GM10266 (cell line): ENCODE measurements around the gene NXPH4.
A peak's percentile ranks its signal among the peaks of the same experiment; 100 is the strongest.

Experiments used
- DNase-seq: peaks from one replicate; pipeline ENCODE4 v3.0.0; 2012; ENCODE audit errors: extremely low spot score
- TF ChIP-seq, protein P1 (sequence below): IDR thresholded peaks from 2 replicates; pipeline ENCODE4 v1.5.1; 2012; ENCODE audit warnings: mild to moderate bottlenecking, low read depth; ENCODE audit not compliant: control insufficient read depth, insufficient read depth; ENCODE audit errors: missing control alignments

Gene NXPH4

DNA sequence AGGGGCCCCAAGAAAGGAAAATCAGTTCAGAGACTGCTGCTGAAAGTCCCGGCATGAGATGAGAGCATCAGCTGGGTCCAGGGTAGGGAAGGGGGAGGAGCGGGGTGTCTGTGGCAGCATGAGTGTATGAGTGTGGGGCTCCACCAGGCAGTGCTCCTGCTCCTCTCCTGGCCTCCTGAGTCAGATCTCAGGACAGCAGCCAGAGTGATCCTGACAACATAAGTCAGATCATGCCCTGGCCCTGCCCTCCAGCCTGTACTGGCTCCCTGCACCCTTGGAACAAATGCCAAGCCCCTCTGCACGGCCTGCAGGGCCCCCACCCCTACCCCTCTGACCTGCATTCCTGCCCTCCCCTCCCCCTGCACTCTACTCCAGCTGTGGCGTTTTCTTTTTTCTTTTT lies 44.9 kb upstream of the NXPH4 start:
- TF ChIP-seq, protein P1, sequence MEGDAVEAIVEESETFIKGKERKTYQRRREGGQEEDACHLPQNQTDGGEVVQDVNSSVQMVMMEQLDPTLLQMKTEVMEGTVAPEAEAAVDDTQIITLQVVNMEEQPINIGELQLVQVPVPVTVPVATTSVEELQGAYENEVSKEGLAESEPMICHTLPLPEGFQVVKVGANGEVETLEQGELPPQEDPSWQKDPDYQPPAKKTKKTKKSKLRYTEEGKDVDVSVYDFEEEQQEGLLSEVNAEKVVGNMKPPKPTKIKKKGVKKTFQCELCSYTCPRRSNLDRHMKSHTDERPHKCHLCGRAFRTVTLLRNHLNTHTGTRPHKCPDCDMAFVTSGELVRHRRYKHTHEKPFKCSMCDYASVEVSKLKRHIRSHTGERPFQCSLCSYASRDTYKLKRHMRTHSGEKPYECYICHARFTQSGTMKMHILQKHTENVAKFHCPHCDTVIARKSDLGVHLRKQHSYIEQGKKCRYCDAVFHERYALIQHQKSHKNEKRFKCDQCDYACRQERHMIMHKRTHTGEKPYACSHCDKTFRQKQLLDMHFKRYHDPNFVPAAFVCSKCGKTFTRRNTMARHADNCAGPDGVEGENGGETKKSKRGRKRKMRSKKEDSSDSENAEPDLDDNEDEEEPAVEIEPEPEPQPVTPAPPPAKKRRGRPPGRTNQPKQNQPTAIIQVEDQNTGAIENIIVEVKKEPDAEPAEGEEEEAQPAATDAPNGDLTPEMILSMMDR: no peak
- DNase-seq: no peak

DNA sequence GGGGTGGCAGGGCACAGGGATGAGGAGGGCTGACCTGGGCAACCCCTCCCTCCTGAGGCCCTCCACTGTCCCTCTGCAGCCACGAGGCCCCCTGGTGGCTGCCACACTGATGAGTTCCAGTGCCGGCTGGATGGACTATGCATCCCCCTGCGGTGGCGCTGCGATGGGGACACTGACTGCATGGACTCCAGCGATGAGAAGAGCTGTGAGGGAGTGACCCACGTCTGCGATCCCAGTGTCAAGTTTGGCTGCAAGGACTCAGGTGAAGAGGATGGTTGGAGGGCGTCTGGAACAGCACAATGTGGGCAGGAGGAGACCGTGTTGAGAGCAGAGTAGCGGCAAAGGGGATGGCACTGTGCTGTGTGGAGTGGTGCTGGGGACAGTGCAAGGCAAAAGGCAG lies 43.5 kb upstream of the NXPH4 start:
- no peak for DNase-seq

DNA sequence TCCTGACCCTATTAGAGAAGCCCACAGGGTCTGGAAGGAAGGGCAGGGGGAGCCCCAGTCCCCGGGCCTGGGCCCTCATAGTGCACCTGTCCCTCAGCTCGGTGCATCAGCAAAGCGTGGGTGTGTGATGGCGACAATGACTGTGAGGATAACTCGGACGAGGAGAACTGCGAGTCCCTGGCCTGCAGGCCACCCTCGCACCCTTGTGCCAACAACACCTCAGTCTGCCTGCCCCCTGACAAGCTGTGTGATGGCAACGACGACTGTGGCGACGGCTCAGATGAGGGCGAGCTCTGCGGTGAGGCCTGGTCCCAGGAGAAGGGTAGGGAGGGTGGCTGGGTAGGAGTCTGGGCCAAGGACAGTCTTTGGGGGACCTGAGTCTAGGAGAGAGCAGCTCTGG lies 42.9 kb upstream of the NXPH4 start:
- TF ChIP-seq, protein P1: no peak
- DNase-seq: no peak

More for the DNA sequence above, 43.5 kb upstream of the NXPH4 start:
- TF ChIP-seq, protein P1: peak; percentile 67

DNA sequence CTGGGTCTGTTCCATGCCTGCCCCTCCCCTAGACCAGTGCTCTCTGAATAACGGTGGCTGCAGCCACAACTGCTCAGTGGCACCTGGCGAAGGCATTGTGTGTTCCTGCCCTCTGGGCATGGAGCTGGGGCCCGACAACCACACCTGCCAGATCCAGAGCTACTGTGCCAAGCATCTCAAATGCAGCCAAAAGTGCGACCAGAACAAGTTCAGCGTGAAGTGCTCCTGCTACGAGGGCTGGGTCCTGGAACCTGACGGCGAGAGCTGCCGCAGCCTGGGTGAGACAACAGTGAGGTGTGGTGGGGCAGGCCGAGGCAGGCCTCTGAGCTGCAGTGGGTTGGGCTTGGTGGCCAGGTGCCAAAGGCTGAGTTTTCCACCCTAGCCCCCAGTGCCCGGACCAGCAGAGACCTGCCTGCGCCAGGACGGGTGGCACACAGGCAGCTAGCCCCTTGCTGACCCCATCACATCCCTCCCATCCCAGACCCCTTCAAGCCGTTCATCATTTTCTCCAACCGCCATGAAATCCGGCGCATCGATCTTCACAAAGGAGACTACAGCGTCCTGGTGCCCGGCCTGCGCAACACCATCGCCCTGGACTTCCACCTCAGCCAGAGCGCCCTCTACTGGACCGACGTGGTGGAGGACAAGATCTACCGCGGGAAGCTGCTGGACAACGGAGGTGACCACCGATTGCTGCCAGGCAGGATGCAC lies 41.0 kb upstream of the NXPH4 start:
- peak; percentile 63 for DNase-seq

DNA sequence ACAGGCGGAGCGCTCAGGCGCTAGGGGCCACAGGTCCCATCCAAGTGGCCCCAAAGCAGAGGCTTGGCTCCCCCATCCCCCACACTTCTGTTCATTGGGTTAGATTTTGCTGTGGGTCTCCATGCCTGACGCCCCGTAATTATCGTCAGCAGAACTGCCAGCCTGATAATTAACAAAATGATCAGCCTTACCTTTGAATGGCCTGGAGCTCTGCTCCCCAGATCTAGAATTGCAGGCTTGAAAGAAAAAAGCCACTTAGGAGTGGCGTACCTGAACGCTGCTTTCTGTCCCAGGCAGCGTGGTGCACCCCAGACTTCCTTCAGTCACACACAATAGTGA lies 40.5 kb upstream of the NXPH4 start:
- no peak for DNase-seq
- TF ChIP-seq, protein P1: no peak

More for the DNA sequence above, 41.0 kb upstream of the NXPH4 start:
- TF ChIP-seq, protein P1: peak; percentile 68

DNA sequence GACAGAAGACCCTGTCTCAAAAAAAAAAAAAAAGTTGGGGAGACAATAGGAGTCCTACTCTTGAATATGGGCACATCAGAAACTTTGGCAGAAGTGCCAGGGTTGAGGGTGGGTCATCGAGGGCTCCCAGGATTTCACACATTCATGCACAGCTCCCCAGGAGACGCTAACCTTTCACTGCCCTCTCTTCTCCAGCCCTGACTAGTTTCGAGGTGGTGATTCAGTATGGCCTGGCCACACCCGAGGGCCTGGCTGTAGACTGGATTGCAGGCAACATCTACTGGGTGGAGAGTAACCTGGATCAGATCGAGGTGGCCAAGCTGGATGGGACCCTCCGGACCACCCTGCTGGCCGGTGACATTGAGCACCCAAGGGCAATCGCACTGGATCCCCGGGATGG lies 39.7 kb upstream of the NXPH4 start:
- DNase-seq: no peak
- TF ChIP-seq, protein P1: no peak

DNA sequence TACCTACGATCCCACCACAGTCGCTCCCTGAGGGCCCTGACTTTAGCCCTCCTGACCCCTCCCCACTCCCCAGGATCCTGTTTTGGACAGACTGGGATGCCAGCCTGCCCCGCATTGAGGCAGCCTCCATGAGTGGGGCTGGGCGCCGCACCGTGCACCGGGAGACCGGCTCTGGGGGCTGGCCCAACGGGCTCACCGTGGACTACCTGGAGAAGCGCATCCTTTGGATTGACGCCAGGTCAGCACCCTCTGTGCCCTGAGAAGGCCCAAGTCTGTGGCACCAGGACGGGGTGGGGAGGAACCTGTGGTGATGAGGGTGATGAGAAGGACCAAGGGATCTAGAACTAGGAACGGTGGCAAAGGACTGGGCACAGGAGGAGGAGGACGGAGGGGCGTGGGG lies 39.2 kb upstream of the NXPH4 start:
- DNase-seq: no peak
- TF ChIP-seq, protein P1: no peak
